HCEC 1CT (cell line): ENCODE measurements around the gene SLC41A1.
"Not testable (repeated sequence)": the region's sequence is repeated elsewhere in the genome, so short reads cannot be mapped to it uniquely, and the experiment has no call there.

Source experiments
- DNase-seq: peaks from one replicate; pipeline ENCODE4 v3.0.0-alpha.2; 2017

SLC41A1 gene

DNA sequence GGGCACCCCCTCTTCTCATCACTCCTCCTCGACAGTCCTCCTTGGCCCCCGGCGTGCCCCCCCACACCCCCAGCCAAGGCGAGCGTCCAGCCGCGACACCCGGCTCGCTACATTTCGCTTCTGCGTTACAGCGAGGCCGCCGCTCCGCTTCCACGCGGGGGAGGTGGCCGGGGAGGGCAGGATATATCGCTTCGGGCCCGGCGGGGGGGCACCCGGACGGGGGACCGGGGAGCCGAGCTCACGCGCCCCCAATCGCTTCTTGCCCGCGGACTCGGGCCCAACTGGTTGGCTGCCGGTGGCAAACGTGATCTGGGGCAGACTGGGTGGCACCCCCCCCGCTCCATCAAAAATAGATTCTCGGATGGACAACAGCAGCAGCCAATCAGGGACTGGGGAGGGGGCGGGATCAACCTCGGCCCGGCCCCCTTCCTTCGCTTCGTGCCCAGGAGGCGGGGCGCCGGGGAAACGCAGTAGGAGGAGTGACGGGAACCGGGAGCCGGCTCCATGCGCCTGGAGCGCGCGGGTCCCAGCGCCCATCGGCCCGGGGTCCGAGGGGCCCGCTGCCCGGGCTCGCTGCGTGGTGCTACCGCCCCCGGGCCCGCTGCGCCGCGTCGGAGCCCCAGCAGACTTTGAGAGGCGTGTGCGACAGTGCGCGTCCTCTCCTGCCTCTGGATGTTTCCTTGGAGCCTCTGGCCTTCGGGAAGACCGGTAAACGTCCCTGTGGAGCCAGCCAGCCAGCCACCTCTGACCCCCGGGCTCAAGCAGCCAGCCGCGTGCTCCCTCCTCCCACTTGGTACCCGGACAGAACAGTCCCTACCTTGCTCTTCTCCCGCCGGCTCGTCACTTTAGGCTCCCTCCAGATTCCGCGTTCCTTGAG is at the start of gene SLC41A1:
SLC41A1 (minus strand) TSS at position 321 of the 877 bp plus-strand sequence. CDS start 2,757 bp downstream, outside the sequence.
- peak; percentile 85 for DNase-seq

DNA sequence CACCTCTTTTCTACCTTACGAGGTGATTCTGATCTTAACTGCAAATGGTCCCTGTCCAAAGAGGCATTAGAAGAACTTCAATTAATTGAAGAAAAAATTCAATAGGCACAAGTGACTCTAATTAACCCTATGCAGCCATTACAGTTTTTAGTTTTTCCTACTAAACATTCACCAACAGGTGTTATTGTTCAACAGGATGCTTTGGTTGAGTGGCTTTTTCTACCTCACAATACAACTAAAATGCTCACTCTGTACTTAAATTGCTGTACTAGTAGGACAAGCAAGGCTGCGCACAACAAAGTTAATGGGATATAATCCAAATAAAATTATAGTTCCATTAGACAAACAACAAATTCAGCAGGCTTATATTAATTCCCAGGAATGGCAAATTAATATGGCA is 48.5 kb upstream of the SLC41A1 start:
- DNase-seq, result no peak

DNA sequence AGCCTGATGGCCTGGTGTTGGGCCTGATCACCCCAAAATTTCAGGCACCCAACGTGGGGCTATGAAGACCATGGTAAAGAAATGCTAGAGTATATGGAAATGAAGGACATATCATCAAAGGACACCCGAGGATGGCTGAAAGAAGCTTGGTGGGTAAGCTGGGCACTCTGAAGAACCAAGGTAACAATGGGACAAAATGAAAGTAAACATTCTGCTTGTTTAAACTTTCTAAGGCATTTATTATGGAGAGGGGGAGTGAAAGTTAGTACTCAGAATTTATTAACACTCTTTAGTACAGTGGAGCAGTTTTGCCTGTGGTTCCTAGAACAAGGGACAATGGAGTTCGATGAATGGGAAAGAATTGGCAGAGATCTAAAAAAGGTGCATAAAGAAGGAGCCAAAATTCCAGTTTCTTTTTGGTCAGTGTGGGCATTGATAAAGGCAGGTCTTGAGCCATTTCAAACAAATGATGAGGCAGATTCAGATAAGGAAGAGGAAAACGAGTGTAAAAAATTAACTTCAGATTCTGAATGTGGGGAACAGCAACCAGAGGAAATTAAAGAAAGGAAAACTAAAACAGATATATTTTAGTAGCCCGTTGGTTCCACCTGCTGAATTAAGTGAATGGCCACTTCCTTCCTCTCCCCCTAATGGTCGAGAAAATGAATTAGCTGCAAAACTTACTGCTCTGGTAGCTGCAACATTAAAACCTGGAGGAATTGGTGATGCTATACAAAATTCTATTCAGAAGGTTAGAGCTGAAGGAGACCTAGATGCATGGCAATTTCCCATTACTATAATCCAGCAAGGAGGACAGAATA is 45.4 kb upstream of the SLC41A1 start:
- DNase-seq, result no peak

DNA sequence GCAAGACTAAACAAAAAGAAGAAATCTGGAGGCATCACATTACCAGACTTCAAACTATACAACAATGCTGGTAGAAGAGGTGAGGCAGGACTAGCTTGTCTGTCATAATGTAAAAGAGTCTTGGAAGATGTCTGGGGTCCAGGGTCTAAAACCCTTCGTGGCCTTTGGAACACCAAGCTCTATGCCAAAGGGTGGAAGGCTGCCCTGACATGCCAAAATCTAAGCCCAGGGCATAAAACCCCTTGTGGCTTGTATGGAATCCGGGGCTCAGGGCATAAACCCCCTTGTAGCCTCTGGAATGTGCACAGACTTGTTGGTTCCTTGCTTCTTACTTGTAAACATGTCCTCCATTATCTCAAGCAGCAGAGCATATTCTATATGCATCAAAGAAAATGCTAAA is 44.5 kb upstream of the SLC41A1 start:
- DNase-seq, result not testable (repeated sequence)

DNA sequence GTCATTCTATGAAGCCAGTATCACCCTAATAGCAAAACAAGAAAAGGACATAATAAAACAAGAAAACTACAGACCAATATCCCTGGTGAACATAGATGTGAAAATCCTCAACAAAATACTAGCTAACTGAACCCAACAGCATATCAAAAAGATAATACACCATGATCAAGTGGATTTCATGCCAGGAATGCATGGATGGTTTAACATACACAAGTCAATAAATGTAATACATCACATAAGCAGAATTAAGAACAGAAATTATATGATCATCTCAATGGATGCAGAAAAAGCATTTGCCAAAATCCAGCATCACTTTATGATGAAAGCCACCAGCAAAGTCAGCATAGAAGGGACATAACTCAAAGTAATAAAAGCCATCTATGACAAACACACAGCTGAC is 43.4 kb upstream of the SLC41A1 start:
- no peak for DNase-seq

DNA sequence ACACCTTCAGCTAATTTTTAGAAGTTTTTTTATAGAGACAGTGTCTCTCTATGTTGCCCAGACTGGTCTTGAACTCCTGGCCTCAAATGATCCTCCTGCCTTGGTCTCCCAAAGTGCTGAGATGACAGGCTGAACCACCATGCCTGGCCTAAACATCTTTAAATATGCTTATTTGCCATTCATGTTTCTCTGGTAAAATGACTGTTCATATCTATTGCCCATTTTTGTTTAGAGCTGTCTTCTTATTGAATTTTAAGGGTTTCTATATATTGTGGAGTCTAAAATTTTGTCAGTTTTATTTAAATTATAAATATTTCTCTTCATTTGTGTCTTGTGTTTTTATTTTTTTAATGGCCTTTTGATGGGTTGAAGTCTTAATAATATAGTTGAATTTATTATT is 40.0 kb upstream of the SLC41A1 start:
- DNase-seq, result no peak

DNA sequence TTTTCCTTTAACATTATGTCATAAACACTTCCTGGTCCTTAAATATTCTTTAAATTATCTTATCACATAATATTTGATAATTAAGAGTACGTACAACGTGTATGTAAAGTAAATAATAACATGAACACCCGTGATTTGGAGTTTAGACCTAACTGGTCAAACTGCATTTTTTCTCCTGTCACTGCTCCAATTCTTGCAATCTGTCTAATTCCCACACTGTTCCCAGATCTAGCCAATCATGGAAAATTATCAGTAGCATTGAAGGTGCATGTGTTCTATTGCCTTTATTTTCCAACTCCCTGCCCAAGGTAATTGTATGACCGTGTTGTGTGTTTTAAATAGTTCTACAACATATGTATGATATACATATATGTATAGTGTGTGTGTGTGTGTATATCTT is 39.0 kb upstream of the SLC41A1 start:
- no peak for DNase-seq

DNA sequence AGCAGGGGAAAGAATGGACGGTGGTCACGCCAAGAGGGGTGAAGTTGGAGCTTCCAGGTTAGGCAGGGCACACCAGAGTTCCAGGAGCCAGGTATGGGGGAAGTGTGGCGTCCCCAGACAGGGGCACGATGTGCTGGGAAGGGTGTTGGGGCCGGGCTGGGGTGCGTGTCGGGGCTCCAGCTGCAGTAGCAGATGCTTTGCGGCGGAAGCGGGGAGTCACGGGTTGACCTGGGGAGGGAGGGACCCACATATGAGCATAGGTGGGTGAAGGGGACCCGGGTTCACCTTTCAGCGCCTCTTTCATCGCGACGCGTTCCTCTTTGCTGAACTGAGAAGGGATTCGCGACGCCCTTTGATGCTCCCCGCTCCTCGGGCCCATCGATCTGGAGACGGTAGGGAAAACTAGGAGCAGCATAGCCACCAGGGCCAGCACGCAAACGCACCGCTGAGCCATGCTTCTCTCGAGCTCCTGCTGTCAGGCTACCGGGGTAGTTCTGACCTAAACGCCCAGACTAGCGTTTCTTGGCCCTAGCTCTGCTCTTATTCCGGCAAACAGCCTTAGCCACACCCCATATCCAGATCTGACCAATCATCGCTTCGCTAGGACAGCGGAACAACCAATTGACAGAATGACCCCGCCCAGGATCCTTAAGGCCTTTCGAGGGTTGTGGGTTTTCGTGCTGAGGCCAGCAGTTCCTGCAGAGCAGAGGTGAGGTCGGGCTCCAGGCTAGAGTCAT is 36.8 kb upstream of the SLC41A1 start, which contains the start of gene PM20D1:
PM20D1 (minus strand) TSS at position 514 of the 737 bp plus-strand sequence; CDS start at position 454, 60 bp downstream.
- DNase-seq, result no peak

DNA sequence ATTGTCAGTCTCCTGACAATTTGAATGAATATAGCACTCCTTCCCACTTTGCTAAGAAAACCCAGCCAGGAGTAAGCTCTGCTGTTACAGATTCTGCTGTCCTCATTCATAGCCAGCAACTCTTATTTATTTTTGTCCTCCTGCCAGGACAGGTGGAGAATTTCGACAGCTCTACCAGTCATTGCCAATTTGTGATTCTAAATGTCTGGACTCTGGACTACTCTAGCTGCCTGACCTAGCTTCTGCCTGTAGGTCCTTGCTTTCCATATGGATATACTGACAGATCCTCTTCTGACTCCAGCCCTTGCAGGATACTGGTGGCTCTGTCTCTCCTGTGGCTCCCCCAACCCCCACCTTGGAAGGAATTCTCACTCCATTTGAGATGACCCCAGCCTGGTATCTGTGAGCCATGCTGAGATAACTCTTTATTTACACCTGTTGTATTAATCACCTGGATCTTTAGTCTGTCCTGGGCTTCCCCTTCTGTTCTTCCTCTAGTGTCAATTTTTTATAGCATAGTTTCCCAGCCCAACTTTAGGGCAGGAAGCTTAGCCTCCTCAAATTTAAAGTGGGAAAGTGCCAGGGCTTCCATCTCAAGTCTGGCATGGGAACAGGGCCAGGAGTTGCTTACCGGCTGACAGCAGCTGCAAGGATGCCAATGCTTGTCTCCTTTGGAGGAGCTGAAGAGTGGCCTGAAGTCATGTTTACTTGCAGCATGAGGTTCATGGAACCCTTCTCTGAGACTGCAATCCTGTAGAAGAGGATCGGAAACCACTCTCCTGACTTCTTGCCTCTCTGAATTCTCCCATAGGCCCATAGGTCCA is 30.2 kb upstream of the SLC41A1 start:
- DNase-seq, result no peak

DNA sequence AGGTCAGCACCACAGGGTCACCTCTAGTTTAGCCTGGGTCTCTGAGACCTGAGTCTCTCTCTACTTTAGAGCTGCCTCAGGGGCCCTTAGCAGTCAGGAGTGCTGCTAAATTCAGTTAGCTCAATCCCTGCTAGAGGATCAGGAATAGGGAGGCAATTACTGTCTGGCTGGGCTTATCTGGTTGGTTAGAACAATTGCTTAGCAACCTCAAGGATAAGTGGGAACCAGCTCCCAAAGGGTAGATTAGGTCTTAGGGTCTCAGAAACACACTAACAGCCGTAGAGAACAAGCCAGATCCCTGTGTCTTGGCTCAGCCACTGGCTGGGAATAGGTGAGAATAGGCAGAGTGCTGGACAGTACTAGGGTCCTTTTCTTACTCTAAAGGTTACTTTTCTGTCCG is 29.2 kb upstream of the SLC41A1 start:
- no peak for DNase-seq

DNA sequence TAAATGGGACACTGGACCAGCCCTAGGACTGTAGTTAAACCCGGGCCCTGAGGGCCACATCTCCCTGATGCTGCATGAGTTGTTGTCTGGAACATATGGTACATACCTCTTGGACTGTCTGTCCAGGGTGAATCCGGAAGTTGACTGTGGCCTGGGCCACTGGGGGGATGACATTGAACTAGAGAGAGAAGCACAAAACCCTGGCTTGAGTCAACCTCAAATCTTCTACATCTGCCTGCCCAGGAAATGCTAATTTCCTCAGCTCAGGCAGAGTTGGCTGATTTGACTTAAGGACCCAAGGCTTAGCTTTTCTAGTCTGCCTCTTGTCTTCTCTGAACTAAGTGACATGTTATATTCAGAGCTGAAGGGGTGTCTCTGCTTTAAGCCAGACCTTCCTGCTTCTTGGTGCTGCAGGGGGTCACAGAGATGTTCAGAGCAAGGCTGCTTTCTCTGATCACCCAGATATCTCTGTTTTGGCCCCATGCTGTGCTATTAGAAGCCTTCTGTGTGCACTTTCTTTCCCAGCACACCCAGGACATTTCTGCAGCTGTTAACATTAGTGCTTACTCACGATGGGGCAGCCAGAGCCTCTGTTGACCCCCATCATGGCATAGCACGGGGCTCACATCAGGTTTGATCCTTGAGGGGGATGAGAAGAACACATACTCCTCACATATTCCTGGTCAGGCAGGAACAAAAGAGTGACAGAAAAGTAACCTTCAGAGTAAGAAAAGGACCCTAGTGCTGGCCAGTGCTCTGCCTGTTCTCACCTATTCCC is 27.3 kb upstream of the SLC41A1 start:
- DNase-seq, result no peak

DNA sequence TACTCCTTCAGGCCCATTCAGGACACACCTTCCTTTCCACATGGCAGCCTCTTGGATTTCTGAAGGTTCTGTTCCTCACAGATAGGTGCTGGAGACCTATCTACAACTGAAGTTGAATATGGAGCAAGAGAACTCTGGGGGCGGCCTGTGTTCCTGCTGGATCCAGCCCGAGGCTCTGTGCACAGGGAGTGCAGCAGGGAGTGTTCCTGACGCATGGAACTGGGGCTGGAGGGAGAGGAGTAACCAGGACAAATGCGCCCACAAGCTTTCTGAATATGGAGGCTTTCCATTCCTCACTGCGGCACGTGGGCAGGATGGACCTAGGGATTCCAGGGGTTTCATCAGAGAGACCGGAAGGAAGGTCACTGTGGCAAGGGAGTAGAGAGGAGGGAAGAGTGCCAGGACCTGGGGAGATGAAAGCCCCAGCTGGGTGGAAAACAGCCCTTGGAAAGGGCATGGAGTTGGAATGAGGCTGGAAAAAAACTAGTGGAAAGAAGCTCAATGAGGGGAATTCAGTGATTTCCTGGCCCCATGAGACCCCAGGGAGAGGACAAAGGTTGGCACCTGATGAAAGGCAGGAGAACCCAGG is 24.5 kb upstream of the SLC41A1 start:
- no peak for DNase-seq

DNA sequence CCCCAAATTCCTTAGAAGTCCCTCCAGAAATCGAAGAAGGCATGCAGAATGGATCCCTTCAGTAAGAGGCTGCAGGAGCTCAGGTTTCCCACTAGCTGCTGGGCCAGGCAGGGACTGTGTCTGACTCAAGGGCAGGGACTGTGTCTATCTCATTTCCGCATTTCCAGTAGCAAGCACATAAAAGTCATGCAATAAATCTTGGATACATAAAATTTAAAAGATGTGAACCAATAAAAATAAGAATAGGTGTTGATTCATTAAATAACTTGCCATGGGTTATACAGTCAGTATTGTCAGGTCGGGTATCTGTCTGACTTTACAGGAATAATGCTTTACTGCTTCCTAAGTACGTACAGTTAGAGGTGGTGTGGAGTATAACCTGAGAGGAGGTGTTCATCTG is 21.8 kb upstream of the SLC41A1 start:
- no peak for DNase-seq

DNA sequence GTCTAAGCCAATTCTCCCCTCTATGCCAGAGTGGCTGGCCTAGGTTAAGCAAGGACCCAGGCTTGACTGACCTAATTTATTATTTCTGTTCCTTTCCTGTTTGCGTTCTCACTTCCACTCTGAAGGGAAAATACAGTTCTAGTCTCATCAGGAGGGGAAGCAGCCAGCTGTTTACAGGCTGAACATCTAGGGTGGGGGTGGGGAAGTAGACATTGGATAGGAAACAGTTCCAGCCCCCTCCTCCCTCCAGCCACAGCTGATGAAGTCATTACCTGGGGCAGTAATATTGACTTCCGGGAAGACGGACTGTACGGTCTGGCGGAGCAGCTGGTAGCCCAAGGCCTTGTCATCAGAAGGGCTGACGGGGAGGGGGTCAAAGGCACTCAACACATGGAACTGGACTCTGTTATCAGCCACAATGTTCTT is 19.3 kb upstream of the SLC41A1 start:
- no peak for DNase-seq

DNA sequence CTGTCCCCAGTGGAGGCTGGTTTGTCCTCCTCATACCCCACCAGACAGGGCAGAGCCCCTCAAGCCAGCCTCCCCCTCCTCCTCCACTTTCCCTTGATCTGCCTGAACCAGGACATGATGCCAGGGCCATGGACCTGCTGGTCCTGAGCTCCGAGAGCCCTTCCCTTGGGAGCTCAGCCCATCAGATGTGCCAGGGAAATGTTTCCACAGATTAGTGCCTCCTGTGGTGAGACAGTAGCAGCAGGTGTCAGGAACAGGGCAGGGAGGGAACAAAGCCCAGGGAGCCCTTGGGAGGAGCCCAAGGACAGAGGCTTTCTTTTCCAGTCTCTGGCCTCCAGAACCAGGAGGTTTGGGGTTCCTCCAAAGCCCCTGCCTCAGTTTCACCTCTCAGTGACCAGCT is 14.6 kb upstream of the SLC41A1 start:
- DNase-seq, result no peak

DNA sequence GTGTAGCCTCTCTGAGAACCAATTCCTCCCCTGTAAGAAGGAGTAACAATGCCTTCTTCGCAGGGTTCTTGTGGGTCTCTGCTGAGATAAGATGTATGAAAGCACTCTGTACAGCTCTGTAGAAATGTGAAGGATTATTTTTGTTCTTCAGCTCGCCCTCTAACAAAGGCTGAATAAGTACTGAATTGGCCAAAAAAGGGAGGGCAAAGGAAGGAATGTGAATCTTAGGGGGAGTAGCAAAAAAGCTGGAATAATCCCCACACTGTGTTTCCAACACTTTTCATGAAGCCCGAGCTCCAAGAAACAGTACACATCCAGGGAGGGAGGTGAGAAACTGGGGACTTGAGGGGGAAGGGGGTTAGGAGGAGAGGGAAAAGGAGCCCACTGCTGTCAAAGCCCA is 14.0 kb upstream of the SLC41A1 start:
- DNase-seq, result no peak

DNA sequence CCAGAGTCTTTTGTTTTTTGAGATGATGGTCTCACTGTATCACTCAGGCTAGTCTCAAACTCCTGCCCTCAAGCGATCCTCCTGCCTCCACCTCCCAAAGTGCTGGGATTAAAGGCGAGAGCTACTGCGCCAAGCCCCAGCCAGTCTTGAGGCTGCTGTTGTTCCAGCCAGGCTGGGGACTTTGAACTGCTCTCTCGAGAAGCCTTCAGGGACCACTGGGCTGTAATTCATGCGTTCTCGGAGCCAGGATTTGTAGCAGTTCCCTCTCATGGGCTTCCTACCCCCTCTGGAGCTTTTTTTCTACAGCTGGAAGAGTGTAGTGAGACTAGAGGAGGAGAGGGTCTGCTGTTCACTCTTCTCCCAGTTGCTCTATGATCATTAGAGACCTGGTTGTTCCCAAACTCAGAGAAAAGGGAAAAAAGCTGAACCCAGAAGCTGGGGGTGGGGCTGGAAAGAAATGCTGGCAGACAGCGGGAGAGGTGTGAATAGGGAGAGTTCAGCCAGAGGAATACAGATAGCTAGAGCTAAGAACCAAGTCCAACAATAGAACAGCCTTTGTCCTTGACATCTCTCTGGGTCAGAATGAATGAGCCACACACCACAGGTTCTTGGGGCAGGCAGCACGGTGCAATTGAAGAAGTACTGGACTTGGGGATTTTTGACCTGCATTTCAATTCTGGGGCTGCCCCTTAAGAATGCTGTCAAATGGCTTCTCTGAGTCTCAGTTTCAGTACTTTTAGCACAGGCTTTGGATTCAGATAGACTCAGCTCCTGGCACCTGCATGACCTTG is 13.2 kb upstream of the SLC41A1 start:
- DNase-seq, result no peak

DNA sequence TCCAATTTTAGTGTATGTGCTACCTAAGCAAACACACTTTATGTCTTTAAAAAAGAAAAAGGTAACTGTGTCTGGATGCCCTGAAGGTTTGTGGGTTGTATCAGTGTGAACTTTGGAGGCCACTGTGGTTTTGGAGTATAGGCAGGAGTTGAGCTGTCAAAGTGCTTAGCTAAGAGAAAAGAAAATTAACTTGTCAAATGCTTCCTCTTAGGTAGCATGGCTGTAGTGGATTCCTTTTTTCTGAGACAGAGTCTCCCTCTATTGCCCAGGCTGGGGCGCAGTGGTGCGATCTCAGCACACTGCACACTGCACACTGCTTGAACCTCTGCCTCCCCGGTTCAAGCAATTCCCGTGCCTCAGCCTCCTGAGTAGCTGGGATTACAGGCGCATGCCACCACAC is 11.2 kb upstream of the SLC41A1 start:
- DNase-seq, result no peak

DNA sequence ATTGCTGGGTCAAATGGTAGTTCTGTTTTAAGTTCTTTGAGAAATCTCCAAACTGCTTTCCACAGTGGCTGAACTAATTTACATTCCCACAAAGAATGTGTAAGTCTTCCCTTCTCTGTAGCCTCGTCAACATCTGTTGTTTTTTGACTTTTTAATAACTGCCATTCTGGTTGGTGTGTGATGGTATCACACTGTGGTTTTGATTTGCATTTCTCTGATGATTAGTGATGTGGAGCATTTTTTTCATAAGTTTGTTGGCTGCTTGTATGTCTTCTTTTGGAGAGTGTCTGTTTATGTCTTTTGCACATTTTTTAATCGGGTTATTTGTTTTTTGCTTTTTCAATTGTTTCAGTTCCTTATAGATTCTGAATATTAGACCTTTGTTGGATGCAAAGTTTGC is 10.3 kb upstream of the SLC41A1 start:
- DNase-seq, result not testable (repeated sequence)

DNA sequence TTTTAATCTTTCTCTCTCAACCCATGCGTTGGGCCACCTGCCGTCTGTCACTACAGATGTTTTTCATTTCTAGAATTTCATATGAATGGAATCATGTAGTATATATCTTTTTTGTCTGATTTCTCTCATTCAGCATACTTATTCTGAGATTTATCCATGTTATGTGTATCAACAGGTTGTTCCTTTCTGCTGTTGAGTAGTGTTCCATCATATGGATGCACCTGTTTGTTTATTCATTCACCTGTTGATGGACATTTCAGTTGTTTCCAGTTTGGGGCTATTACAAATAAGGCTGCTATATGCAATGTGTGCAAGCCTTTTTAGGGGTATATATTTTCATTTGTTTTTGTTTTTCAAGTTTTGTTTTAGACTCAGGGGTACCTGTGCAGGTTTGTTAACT is 9.4 kb upstream of the SLC41A1 start:
- DNase-seq, result no peak
